SK-N-SH (cell line): Measurements from ENCODE around the gene KIF6. TPM values are rescaled to one million over a fixed set of nuclear protein-coding genes. Genes with fewer than 3 reads are reported as not detected.
A peak's percentile ranks its signal among the peaks of the same experiment; 100 is the strongest.

ENCODE experiments used
- CTCF ChIA-PET: fragments of 300-600, 350-600 bp; formaldehyde crosslinking; extraction: SDS; loops from one replicate; lab custom pipeline; 2021; lab: Yijun Ruan, JAX
- POLR2A ChIA-PET: fragments of 350-600 bp; sonication (Branson Sonifier 250); formaldehyde crosslinking; extraction: SDS; loops from one replicate; lab custom pipeline; 2020; ENCODE audit warnings: antibody characterized with exemption, inconsistent platforms; lab: Yijun Ruan, JAX
- DNase-seq: peaks from one replicate; pipeline ENCODE4 v3.0.0; 2012
- H2AFZ ChIP-seq: fragments of 200-600 bp; sonication (generic); 2 replicates; pipeline ENCODE4 v1.8.1; 2016; ENCODE audit warnings: antibody characterized with exemption, mild to moderate bottlenecking, low read depth
- H3F3A ChIP-seq: fragments of 200-600 bp; sonication (generic); replicated peaks from 2 replicates; pipeline ENCODE3; 2016; ENCODE audit warnings: antibody characterized with exemption, mild to moderate bottlenecking; ENCODE audit not compliant: insufficient read depth
- H3K27ac ChIP-seq, 2 experiments: fragments of 200-500 bp in 1 of 2; fragments of 200-600 bp in 1 of 2; sonication (Bioruptor generic) in 1 of 2; sonication (generic), shearing (Covaris generic) in 1 of 2; 2 replicates each; pipeline versions ENCODE4 v1.5.1 to v1.6.1; 2014 to 2016; ENCODE audit warnings: low read depth in 2 of 2, inconsistent platforms in 1 of 2, low read length in 1 of 2, mild to moderate bottlenecking in 1 of 2, mixed read lengths in 1 of 2
- H3K27me3 ChIP-seq: fragments of 200-600 bp; sonication (generic), shearing (Covaris generic); 2 replicates; pipeline ENCODE4 v1.6.1; 2016; ENCODE audit warnings: mixed run types; ENCODE audit not compliant: insufficient read depth
- H3K36me3 ChIP-seq, 2 experiments: fragments of 200-500 bp in 1 of 2; fragments of 200-600 bp in 1 of 2; sonication (Bioruptor generic) in 1 of 2; sonication (generic) in 1 of 2; replicated peaks in 1 of 2; 2 replicates each; pipeline versions ENCODE3 to v1.5.1; 2014 to 2016; ENCODE audit warnings: low read length in 1 of 2, mild to moderate bottlenecking in 1 of 2; ENCODE audit not compliant: insufficient read depth in 2 of 2, control insufficient read depth in 1 of 2
- H3K4me1 ChIP-seq, 2 experiments: fragments of 200-500 bp in 1 of 2; fragments of 200-600 bp in 1 of 2; sonication (Bioruptor generic) in 1 of 2; sonication (generic), shearing (Covaris generic) in 1 of 2; 2 replicates each; pipeline versions ENCODE4 v1.5.1 to v1.6.1; 2014 to 2016; ENCODE audit warnings: low read depth in 1 of 2, low read length in 1 of 2, mixed run types in 1 of 2; ENCODE audit not compliant: insufficient read depth in 2 of 2, control insufficient read depth in 1 of 2
- H3K4me2 ChIP-seq: fragments of 200-600 bp; sonication (generic), shearing (Covaris generic); 2 replicates; pipeline ENCODE4 v1.6.1; 2017; ENCODE audit warnings: mixed run types
- H3K4me3 ChIP-seq, 2 experiments: fragments of 200-500 bp in 1 of 2; fragments of 200-600 bp in 1 of 2; sonication (Bioruptor generic) in 1 of 2; sonication (generic), shearing (Covaris generic) in 1 of 2; 2 replicates each; pipeline versions ENCODE4 v1.5.1 to v1.8.1; 2014 to 2016; ENCODE audit warnings: low read depth in 2 of 2, inconsistent platforms in 1 of 2, low read length in 1 of 2, mild to moderate bottlenecking in 1 of 2, mixed read lengths in 1 of 2, moderate library complexity in 1 of 2
- H3K79me2 ChIP-seq: fragments of 200-600 bp; sonication (generic); 2 replicates; pipeline ENCODE4 v1.8.1; 2017; ENCODE audit warnings: mild to moderate bottlenecking; ENCODE audit not compliant: insufficient read depth
- H3K9ac ChIP-seq: fragments of 200-600 bp; sonication (generic); 2 replicates; pipeline ENCODE4 v1.6.1; 2017; ENCODE audit warnings: mixed run types
- H3K9me2 ChIP-seq: fragments of 200-600 bp; sonication (generic); 2 replicates; pipeline ENCODE4 v1.6.1; 2017; ENCODE audit warnings: mixed run types
- H3K9me3 ChIP-seq: fragments of 200-600 bp; sonication (generic); 2 replicates; pipeline ENCODE4 v1.6.1; 2017; ENCODE audit warnings: mixed run types, mild to moderate bottlenecking, moderate library complexity
- H4K20me1 ChIP-seq: fragments of 200-600 bp; sonication (generic); 2 replicates; pipeline ENCODE4 v1.6.1; 2017; ENCODE audit warnings: mild to moderate bottlenecking, mixed run types; ENCODE audit not compliant: insufficient read depth
- CHD2 ChIP-seq: fragments of 150-350 bp; IDR thresholded peaks from 2 replicates; pipeline ENCODE4 v1.6.1; 2018; ENCODE audit warnings: low read length; ENCODE audit not compliant: partially characterized antibody
- ELF1 ChIP-seq: IDR thresholded peaks from 2 replicates; pipeline ENCODE4 v1.4.0; 2012
- EP300 ChIP-seq, 2 experiments: IDR thresholded peaks; 2 replicates each; pipeline versions ENCODE4 v1.4.0 to v1.6.1; 2012; ENCODE audit warnings: borderline replicate concordance in 1 of 2, low read depth in 1 of 2, low read length in 1 of 2
- EZH2phosphoT487 ChIP-seq: fragments of 200-600 bp; sonication (generic); IDR thresholded peaks from 2 replicates; pipeline ENCODE4 v1.6.1; 2017; ENCODE audit warnings: low read depth, mixed run types, mild to moderate bottlenecking, antibody characterized with exemption, moderate library complexity, borderline replicate concordance
- FOSL2 ChIP-seq: IDR thresholded peaks from 2 replicates; pipeline ENCODE4 v1.4.0; 2012; ENCODE audit warnings: low read depth, mild to moderate bottlenecking, moderate library complexity, borderline replicate concordance
- FOXJ3 ChIP-seq: sonication (generic); formaldehyde crosslinking; IDR thresholded peaks from 2 replicates; pipeline ENCODE4 v1.5.1; 2020; ENCODE audit warnings: mild to moderate bottlenecking, missing genetic modification reagents
- GATA2 ChIP-seq: sonication (generic); formaldehyde crosslinking; IDR thresholded peaks from 2 replicates; pipeline ENCODE4 v1.5.0; 2020; ENCODE audit warnings: mild to moderate bottlenecking, missing genetic modification reagents
- MEF2A ChIP-seq: IDR thresholded peaks from 2 replicates; pipeline ENCODE4 v1.4.0; 2012; ENCODE audit warnings: low read depth, borderline replicate concordance
- MXI1 ChIP-seq: IDR thresholded peaks from 2 replicates; pipeline ENCODE4 v1.6.1; 2012; ENCODE audit warnings: mild to moderate bottlenecking, low read depth, low read length, improper control_type of control experiment
- NRF1 ChIP-seq: IDR thresholded peaks from 2 replicates; pipeline ENCODE4 v1.6.1; 2012; ENCODE audit warnings: low read depth, mild to moderate bottlenecking, low read length
- POLR2AphosphoS5 ChIP-seq: IDR thresholded peaks from 2 replicates; pipeline ENCODE4 v1.6.1; 2012; ENCODE audit warnings: low read depth, low read length
- RAD21 ChIP-seq: IDR thresholded peaks from 2 replicates; pipeline ENCODE4 v1.6.1; 2012; ENCODE audit warnings: mild to moderate bottlenecking, low read length
- RCOR1 ChIP-seq: fragments of 150-350 bp; IDR thresholded peaks from 2 replicates; pipeline ENCODE4 v1.6.1; 2017; ENCODE audit warnings: antibody characterized with exemption, low read length
- RFX5 ChIP-seq: IDR thresholded peaks from 2 replicates; pipeline ENCODE4 v1.6.1; 2012; ENCODE audit warnings: mild to moderate bottlenecking, improper control_type of control experiment, low read length
- SIN3A ChIP-seq: IDR thresholded peaks from 2 replicates; pipeline ENCODE4 v1.6.1; 2012; ENCODE audit warnings: low read depth, mild to moderate bottlenecking, low read length, moderate library complexity, borderline replicate concordance
- SMC3 ChIP-seq: IDR thresholded peaks from 2 replicates; pipeline ENCODE4 v1.6.1; 2012; ENCODE audit warnings: low read depth, low read length, improper control_type of control experiment
- TAF1 ChIP-seq: IDR thresholded peaks from 2 replicates; pipeline ENCODE4 v1.6.1; 2012; ENCODE audit warnings: low read depth, mild to moderate bottlenecking, low read length, moderate library complexity, borderline replicate concordance
- TCF12 ChIP-seq: IDR thresholded peaks from 2 replicates; pipeline ENCODE4 v1.4.0; 2012
- TEAD4 ChIP-seq: IDR thresholded peaks from 2 replicates; pipeline ENCODE4 v1.4.0; 2012; ENCODE audit warnings: mild to moderate bottlenecking, borderline replicate concordance; ENCODE audit not compliant: insufficient read depth
- WGBS: methylation state at CpG from one replicate; pipeline ENCODE4 v1.1.6; 2017; ENCODE audit warnings: low lambda C conversion rate; 5-methylcytosine and 5-hydroxymethylcytosine counted together
- polyA plus RNA-seq, 3 experiments: library from polyadenylated mRNA; depleted of rRNA; stranded (reverse); fragments of >200 nt; gene quantifications; 2 replicates each; pipeline ENCODE4 v1.2.3, GENCODE V29; 2012
- TF ChIP-seq, protein P1 (sequence below): fragments of 200-600 bp; sonication (generic); IDR thresholded peaks from 2 replicates; pipeline ENCODE4 v1.6.1; 2017; ENCODE audit warnings: antibody characterized with exemption, mild to moderate bottlenecking, moderate library complexity
- TF ChIP-seq, protein P2 (sequence below): IDR thresholded peaks from 2 replicates; pipeline ENCODE4 v1.4.0; 2012; ENCODE audit warnings: low read depth, borderline replicate concordance
- TF ChIP-seq, protein P3 (sequence below): IDR thresholded peaks from 2 replicates; pipeline ENCODE4 v1.4.0; 2012; ENCODE audit warnings: low read depth, borderline replicate concordance
- TF ChIP-seq, protein P4 (sequence below): fragments of 150-350 bp; IDR thresholded peaks from 2 replicates; pipeline ENCODE4 v1.6.1; 2017; ENCODE audit warnings: antibody characterized with exemption, low read length, low read depth, borderline replicate concordance

KIF6 gene
- polyA plus RNA-seq, 1 of the 3 experiments (the other 2 are of a cell fraction), result 0.13 TPM

DNA sequence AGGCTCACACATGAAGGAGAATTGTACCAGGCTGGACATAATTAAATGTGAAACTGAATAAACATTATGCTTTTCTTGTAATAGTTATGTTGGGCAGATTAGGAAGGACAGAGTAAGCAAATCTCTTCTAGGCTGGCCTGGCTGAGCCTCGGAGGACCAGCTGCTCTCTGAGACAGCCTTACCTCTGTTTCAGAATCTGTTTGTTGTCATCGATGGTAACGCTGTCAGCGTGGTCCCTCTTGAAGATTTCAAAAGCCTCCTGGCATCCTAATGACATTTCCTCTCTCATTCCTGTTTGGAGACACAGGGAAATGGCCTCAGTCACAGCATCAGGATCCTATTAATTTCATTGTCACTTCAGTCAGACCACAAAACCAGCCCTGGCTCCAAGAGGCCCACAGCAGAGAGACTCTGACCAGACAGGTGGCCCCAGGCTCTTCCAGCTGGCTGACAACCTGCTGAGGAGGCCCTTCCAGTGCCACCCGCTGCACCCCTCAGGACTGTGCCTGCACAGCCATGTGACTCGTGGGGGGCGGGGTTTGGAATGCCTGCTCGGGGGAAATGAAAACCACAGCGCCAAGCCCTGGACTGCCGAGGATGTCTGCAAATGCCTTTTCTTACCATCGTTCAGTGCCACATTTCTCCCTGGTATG is 294.2 kb downstream of the KIF6 start:
- Histone ChIP-seq H3K4me3 (no peak overlapping the region), H3K9me2 (no peaks in the 10 kb centered on the region), H3K36me3 (no peaks in the 10 kb centered on the region), H3K79me2 (no peaks in the 10 kb centered on the region), H3K4me2 (peak overlapping the region; percentile 52), H3K9ac (no peak overlapping the region), H3K9me3 (no peaks in the 10 kb centered on the region), H3F3A (no peaks in the 10 kb centered on the region)
- ChIA-PET CTCF (interaction anchor here (0.8 to 2.2 kb wide), 2 partner anchors 21 to 53 kb away, joined by 3 to 7 read pairs; no protein-coding TSS in a partner anchor), POLR2A (no interaction called here)
- DNase-seq, result peak; percentile 84
- TF ChIP-seq, protein P1, sequence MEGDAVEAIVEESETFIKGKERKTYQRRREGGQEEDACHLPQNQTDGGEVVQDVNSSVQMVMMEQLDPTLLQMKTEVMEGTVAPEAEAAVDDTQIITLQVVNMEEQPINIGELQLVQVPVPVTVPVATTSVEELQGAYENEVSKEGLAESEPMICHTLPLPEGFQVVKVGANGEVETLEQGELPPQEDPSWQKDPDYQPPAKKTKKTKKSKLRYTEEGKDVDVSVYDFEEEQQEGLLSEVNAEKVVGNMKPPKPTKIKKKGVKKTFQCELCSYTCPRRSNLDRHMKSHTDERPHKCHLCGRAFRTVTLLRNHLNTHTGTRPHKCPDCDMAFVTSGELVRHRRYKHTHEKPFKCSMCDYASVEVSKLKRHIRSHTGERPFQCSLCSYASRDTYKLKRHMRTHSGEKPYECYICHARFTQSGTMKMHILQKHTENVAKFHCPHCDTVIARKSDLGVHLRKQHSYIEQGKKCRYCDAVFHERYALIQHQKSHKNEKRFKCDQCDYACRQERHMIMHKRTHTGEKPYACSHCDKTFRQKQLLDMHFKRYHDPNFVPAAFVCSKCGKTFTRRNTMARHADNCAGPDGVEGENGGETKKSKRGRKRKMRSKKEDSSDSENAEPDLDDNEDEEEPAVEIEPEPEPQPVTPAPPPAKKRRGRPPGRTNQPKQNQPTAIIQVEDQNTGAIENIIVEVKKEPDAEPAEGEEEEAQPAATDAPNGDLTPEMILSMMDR, result no peak
- TF ChIP-seq FOSL2, result no peak
- TF ChIP-seq, protein P2, sequence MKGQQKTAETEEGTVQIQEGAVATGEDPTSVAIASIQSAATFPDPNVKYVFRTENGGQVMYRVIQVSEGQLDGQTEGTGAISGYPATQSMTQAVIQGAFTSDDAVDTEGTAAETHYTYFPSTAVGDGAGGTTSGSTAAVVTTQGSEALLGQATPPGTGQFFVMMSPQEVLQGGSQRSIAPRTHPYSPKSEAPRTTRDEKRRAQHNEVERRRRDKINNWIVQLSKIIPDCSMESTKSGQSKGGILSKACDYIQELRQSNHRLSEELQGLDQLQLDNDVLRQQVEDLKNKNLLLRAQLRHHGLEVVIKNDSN, result peak; percentile 71; the same call in 1 of the 2 replicates
- TF ChIP-seq RAD21, result peak; percentile 50
- peak; percentile 95 for TF ChIP-seq FOXJ3 (CRISPR knock-in tag)
- peak in 1 of 2 experiments; percentile 91; a peak in 2 of 4 replicates for TF ChIP-seq EP300 (IDR thresholded peaks at IDR 0.05; ENCODE audit: borderline replicate concordance in 1 of 2, low read depth in 1 of 2, low read length in 1 of 2)
- TF ChIP-seq TEAD4, result no peak
- TF ChIP-seq CHD2, result peak; percentile 75
- TF ChIP-seq, protein P3, sequence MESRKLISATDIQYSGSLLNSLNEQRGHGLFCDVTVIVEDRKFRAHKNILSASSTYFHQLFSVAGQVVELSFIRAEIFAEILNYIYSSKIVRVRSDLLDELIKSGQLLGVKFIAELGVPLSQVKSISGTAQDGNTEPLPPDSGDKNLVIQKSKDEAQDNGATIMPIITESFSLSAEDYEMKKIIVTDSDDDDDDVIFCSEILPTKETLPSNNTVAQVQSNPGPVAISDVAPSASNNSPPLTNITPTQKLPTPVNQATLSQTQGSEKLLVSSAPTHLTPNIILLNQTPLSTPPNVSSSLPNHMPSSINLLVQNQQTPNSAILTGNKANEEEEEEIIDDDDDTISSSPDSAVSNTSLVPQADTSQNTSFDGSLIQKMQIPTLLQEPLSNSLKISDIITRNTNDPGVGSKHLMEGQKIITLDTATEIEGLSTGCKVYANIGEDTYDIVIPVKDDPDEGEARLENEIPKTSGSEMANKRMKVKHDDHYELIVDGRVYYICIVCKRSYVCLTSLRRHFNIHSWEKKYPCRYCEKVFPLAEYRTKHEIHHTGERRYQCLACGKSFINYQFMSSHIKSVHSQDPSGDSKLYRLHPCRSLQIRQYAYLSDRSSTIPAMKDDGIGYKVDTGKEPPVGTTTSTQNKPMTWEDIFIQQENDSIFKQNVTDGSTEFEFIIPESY, result no peak
- no peak for TF ChIP-seq ELF1
- no peak for TF ChIP-seq TAF1
- peak; percentile 93 for TF ChIP-seq RCOR1
- no peak; the same call in 1 of the 2 replicates for TF ChIP-seq SMC3
- TF ChIP-seq MXI1, result peak; percentile 67
- no peak for TF ChIP-seq MEF2A
- TF ChIP-seq TCF12, result peak; percentile 23; the same call in 1 of the 2 replicates
- TF ChIP-seq RFX5, result no peak
- TF ChIP-seq EZH2phosphoT487, result no peak
- TF ChIP-seq SIN3A, result no peak
- TF ChIP-seq, protein P4, sequence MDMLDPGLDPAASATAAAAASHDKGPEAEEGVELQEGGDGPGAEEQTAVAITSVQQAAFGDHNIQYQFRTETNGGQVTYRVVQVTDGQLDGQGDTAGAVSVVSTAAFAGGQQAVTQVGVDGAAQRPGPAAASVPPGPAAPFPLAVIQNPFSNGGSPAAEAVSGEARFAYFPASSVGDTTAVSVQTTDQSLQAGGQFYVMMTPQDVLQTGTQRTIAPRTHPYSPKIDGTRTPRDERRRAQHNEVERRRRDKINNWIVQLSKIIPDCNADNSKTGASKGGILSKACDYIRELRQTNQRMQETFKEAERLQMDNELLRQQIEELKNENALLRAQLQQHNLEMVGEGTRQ, result peak; percentile 51; the same call in 1 of the 2 replicates
- no peak for TF ChIP-seq NRF1
- TF ChIP-seq POLR2AphosphoS5, result peak; percentile 23; the same call in 1 of the 2 replicates
- TF ChIP-seq GATA2 (CRISPR knock-in tag), result peak; percentile 65
- TF ChIP-seq, all 33 proteins: peak for 11
- Histone ChIP-seq H3K27me3 (no peaks in the 10 kb centered on the region), H4K20me1 (no peaks in the 10 kb centered on the region), H2AFZ (peak overlapping the region; percentile 48; the same call in 1 of the 2 replicates), H3K27ac (peak overlapping the region in 1 of 2 experiments; percentile 98; a peak in 2 of 4 replicates), H3K4me1 (peaks cover 5 to 32% of the 10 kb centered on the region in 2 experiments; a peak in 3 of 4 replicates)
- 11% methylated on average over 11 of the region's 11 CpGs for WGBS
